ENCODE data around the gene CPLX1. TPM values are rescaled to one million over a fixed set of nuclear protein-coding genes. Genes with fewer than 3 reads are reported as not detected.

CPLX1 gene
- total RNA-seq, 2 experiments from 2014 or later: 0.21 to 0.25 TPM

- Histone ChIP-seq H3K9me3 (ENCODE audit: low read length) (no peaks in the 10 kb centered on the region), H3K36me3 (ENCODE audit: insufficient read depth, low read length) (no peaks in the 10 kb centered on the region), H3K4me1 (ENCODE audit: insufficient read depth, low read length, poor library complexity, severe bottlenecking) (peaks cover 50% of the 10 kb centered on the region), H3K27ac (ENCODE audit: low read depth, low read length, poor library complexity, severe bottlenecking) (no peak overlapping the region), H4K20me1 (ENCODE audit: insufficient read depth, low read length) (no peaks in the 10 kb centered on the region), H3K4me3 (ENCODE audit: low read depth, low read length, poor library complexity, severe bottlenecking) (no peak overlapping the region), H2AFZ (ENCODE audit: low read length) (no peak overlapping the region), H3K4me2 (ENCODE audit: low read length) (no peak overlapping the region), H3K9me2 (ENCODE audit: insufficient read depth, low read length) (no peaks in the 10 kb centered on the region), H3K79me2 (ENCODE audit: insufficient read depth, low read depth, low read length) (no peaks in the 10 kb centered on the region)
- no peak for DNase-seq (ENCODE audit: low spot score)
- TF ChIP-seq, protein P1, sequence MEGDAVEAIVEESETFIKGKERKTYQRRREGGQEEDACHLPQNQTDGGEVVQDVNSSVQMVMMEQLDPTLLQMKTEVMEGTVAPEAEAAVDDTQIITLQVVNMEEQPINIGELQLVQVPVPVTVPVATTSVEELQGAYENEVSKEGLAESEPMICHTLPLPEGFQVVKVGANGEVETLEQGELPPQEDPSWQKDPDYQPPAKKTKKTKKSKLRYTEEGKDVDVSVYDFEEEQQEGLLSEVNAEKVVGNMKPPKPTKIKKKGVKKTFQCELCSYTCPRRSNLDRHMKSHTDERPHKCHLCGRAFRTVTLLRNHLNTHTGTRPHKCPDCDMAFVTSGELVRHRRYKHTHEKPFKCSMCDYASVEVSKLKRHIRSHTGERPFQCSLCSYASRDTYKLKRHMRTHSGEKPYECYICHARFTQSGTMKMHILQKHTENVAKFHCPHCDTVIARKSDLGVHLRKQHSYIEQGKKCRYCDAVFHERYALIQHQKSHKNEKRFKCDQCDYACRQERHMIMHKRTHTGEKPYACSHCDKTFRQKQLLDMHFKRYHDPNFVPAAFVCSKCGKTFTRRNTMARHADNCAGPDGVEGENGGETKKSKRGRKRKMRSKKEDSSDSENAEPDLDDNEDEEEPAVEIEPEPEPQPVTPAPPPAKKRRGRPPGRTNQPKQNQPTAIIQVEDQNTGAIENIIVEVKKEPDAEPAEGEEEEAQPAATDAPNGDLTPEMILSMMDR (conservative IDR thresholded peaks at IDR 0.05; ENCODE audit: low read length): no peak
- no peak for TF ChIP-seq EZH2phosphoT487 (IDR thresholded peaks at IDR 0.05; ENCODE audit: borderline replicate concordance, low read depth, low read length)
- BruUV-seq (replicated peaks): no TSS peak
- POLR2A ChIA-PET: no interaction called here
- CTCF ChIA-PET (ENCODE audit: unreplicated experiment): no interaction called here
- intact Hi-C loops (cut with micrococcal nuclease; ENCODE audit: unreplicated experiment): no loop called here
Measured at GRCh38 chr4:791252-791897, 34.6 kb downstream of the CPLX1 start.

- Histone ChIP-seq H3K4me3 (ENCODE audit: low read depth, low read length, poor library complexity, severe bottlenecking) (no peak overlapping the region), H3K27ac (ENCODE audit: low read depth, low read length, poor library complexity, severe bottlenecking) (no peak overlapping the region), H3K4me2 (ENCODE audit: low read length) (no peak overlapping the region), H4K20me1 (ENCODE audit: insufficient read depth, low read length) (no peaks in the 10 kb centered on the region), H3K9me2 (ENCODE audit: insufficient read depth, low read length) (no peaks in the 10 kb centered on the region), H3K4me1 (ENCODE audit: insufficient read depth, low read length, poor library complexity, severe bottlenecking) (peaks cover 41% of the 10 kb centered on the region), H3K79me2 (ENCODE audit: insufficient read depth, low read depth, low read length) (no peaks in the 10 kb centered on the region), H3K9me3 (ENCODE audit: low read length) (no peaks in the 10 kb centered on the region), H3K36me3 (ENCODE audit: insufficient read depth, low read length) (no peaks in the 10 kb centered on the region), H2AFZ (ENCODE audit: low read length) (no peak overlapping the region)
- BruUV-seq (replicated peaks): no TSS peak
- no peak for TF ChIP-seq EZH2phosphoT487 (IDR thresholded peaks at IDR 0.05; ENCODE audit: borderline replicate concordance, low read depth, low read length)
- TF ChIP-seq, protein P1 (conservative IDR thresholded peaks at IDR 0.05; ENCODE audit: low read length): no peak
- DNase-seq (ENCODE audit: low spot score): no peak
- ChIA-PET POLR2A (no interaction called here), CTCF (ENCODE audit: unreplicated experiment) (no interaction called here)
- intact Hi-C loops (cut with micrococcal nuclease; ENCODE audit: unreplicated experiment): no loop called here
Measured at GRCh38 chr4:790466-790820, 35.5 kb downstream of the CPLX1 start.

DNA sequence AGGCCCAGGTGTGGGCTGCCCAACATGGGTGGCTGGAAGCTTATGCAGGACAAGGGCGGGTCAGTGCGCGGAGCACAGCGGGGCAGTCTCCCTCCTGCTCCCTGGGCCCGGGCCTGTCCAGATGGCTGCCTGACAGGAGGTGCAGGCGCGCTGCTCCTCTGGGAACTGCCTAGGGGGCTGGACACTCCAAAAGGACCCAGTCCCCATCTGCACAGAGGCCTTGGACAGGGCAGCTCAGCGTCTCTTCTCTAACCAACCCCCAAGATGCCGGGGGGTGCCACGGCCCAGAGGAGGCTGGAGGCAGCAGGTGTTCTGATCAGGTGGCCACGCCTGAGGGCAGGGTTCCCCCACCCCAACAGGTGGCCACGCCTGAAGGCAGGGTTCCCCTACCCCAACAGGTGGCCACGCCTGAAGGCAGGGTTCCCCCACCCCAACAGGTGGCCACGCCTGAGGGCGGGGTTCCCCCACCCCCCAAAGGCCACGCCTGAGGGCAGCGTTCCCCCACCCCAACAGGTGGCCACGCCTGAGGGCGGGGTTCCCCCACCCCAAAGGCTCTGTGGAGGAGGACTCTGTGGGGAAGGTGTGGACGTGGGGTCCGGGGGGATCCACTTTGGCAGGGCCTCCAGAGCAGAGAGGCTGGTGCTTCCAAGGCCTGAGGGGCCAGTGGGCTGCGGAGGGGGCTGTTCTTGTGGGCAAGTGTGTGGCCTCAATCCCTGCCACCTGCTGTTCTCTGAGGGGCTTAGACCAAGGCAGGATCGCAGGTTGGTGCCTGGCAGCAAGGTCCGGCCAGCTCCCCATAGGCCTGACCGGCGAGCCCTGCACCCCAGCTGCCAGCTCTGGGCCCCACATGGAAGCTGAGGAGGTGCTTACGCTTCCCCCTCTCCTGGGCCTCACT, 36.1 kb downstream of the CPLX1 start:
- Histone ChIP-seq H3K4me3 (ENCODE audit: low read depth, low read length, poor library complexity, severe bottlenecking) (no peak overlapping the region), H4K20me1 (ENCODE audit: insufficient read depth, low read length) (no peaks in the 10 kb centered on the region), H3K9me2 (ENCODE audit: insufficient read depth, low read length) (no peaks in the 10 kb centered on the region), H3K4me1 (ENCODE audit: insufficient read depth, low read length, poor library complexity, severe bottlenecking) (peaks cover 35% of the 10 kb centered on the region), H3K4me2 (ENCODE audit: low read length) (no peak overlapping the region), H3K79me2 (ENCODE audit: insufficient read depth, low read depth, low read length) (no peaks in the 10 kb centered on the region), H3K9me3 (ENCODE audit: low read length) (no peaks in the 10 kb centered on the region), H3K27ac (ENCODE audit: low read depth, low read length, poor library complexity, severe bottlenecking) (no peak overlapping the region), H2AFZ (ENCODE audit: low read length) (no peak overlapping the region), H3K36me3 (ENCODE audit: insufficient read depth, low read length) (no peaks in the 10 kb centered on the region)
- intact Hi-C loops (cut with micrococcal nuclease; ENCODE audit: unreplicated experiment): no loop called here
- TF ChIP-seq, protein P1 (conservative IDR thresholded peaks at IDR 0.05; ENCODE audit: low read length): no peak
- no peak for TF ChIP-seq EZH2phosphoT487 (IDR thresholded peaks at IDR 0.05; ENCODE audit: borderline replicate concordance, low read depth, low read length)
- POLR2A ChIA-PET: no interaction called here
- BruUV-seq (replicated peaks): no TSS peak
- CTCF ChIA-PET (ENCODE audit: unreplicated experiment): no interaction called here
- DNase-seq (ENCODE audit: low spot score): no peak
